Measurements from ENCODE around the gene GPA33. TPM values are rescaled to one million over a fixed set of nuclear protein-coding genes. Genes with fewer than 3 reads are reported as not detected.

Gene GPA33
- total RNA-seq, 4 donors from 2014 or later, result 87.4 to 568 (median 509) TPM

GRCh38 chr1:167054946-167055630 lies 35.1 kb downstream of the GPA33 start:
- no peaks in the 10 kb centered on the region for H3K27me3 ChIP-seq
- H3K9me3 ChIP-seq, result no peaks in the 10 kb centered on the region
- in situ Hi-C loops (cut with MboI; ENCODE audit: low pct_ligation_motif_present in 1 of 4, low pct_unique_long_range_greater_than_20kb in 1 of 4, low sequenced_read_pairs in 3 of 4), result loop anchor here in 3 of 4 donors (10.0 to 25.0 kb wide), 3 partner anchors 130 to 482 kb away; no protein-coding TSS in a partner anchor
- WGBS, 2 donors (ENCODE audit: low coverage in 1 of 2), result 81% methylated on average over 14 of the region's 14 CpGs; no CpG with 5 or more reads in 1 of the 2 donors
- no peak for DNase-seq
- no peak overlapping the region for H3K4me3 ChIP-seq
- intact Hi-C loops (cut with DNase I; ENCODE audit: low total_unique reads), result no loop called here
- TF ChIP-seq POLR2AphosphoS5 (IDR thresholded peaks at IDR 0.05) (no peak), CTCF (IDR thresholded peaks at IDR 0.05) (no peak), POLR2A (IDR thresholded peaks at IDR 0.05) (no peak), EP300 (IDR thresholded peaks at IDR 0.05; ENCODE audit: low read depth) (no peak)
- H3K27ac ChIP-seq, result no peak overlapping the region
- peaks cover 0 to 6% (median 2%) of the 10 kb centered on the region in 4 donors for H3K4me1 ChIP-seq
- H3K36me3 ChIP-seq, result no peaks in the 10 kb centered on the region

GRCh38 chr1:167054531-167054930 lies 35.6 kb downstream of the GPA33 start:
- WGBS, 2 donors (ENCODE audit: low coverage in 1 of 2), result 59% methylated on average over 3 of the region's 3 CpGs; no CpG with 5 or more reads in 1 of the 2 donors
- intact Hi-C loops (cut with DNase I; ENCODE audit: low total_unique reads), result no loop called here
- no peak for TF ChIP-seq CTCF (IDR thresholded peaks at IDR 0.05)
- no peak for TF ChIP-seq EP300 (IDR thresholded peaks at IDR 0.05; ENCODE audit: low read depth)
- no peak for TF ChIP-seq POLR2AphosphoS5 (IDR thresholded peaks at IDR 0.05)
- no peak for TF ChIP-seq POLR2A (IDR thresholded peaks at IDR 0.05)

GRCh38 chr1:167052389-167052788 lies 37.8 kb downstream of the GPA33 start:
- in situ Hi-C loops (cut with MboI; ENCODE audit: low pct_ligation_motif_present in 1 of 4, low pct_unique_long_range_greater_than_20kb in 1 of 4, low sequenced_read_pairs in 3 of 4), result loop anchor here in 3 of 4 donors (10.0 to 25.0 kb wide), 3 partner anchors 128 to 485 kb away; no protein-coding TSS in a partner anchor
- no peak overlapping the region for H3K27ac ChIP-seq
- H3K9me3 ChIP-seq, result no peaks in the 10 kb centered on the region
- no peak overlapping the region for H3K4me3 ChIP-seq
- TF ChIP-seq EP300 (IDR thresholded peaks at IDR 0.05; ENCODE audit: low read depth), result no peak
- TF ChIP-seq CTCF (IDR thresholded peaks at IDR 0.05), result peak in 4 of 5 experiments; percentile 11 to 26 (median 16)
- no peaks in the 10 kb centered on the region for H3K4me1 ChIP-seq
- no peaks in the 10 kb centered on the region for H3K36me3 ChIP-seq
- no peak for DNase-seq
- no peaks in the 10 kb centered on the region for H3K27me3 ChIP-seq
- intact Hi-C loops (cut with DNase I; ENCODE audit: low total_unique reads), result no loop called here
- 84% methylated on average over 8 of the region's 8 CpGs; no CpG with 5 or more reads in 1 of the 2 donors for WGBS, 2 donors (ENCODE audit: low coverage in 1 of 2)

More at GRCh38 chr1:167054531-167054930, 35.6 kb downstream of the GPA33 start:
- no peaks in the 10 kb centered on the region for H3K9me3 ChIP-seq
- H3K36me3 ChIP-seq, result no peaks in the 10 kb centered on the region
- H3K4me3 ChIP-seq, result no peak overlapping the region
- no peak for DNase-seq
- no peaks in the 10 kb centered on the region for H3K27me3 ChIP-seq
- peaks cover 0 to 6% (median 2%) of the 10 kb centered on the region in 4 donors for H3K4me1 ChIP-seq
- H3K27ac ChIP-seq, result no peak overlapping the region
- in situ Hi-C loops (cut with MboI; ENCODE audit: low pct_ligation_motif_present in 1 of 4, low pct_unique_long_range_greater_than_20kb in 1 of 4, low sequenced_read_pairs in 3 of 4), result loop anchor here in 3 of 4 donors (10.0 to 25.0 kb wide), 3 partner anchors 130 to 483 kb away; no protein-coding TSS in a partner anchor

GRCh38 chr1:167051907-167052306 lies 38.3 kb downstream of the GPA33 start:
- intact Hi-C loops (cut with DNase I; ENCODE audit: low total_unique reads), result no loop called here

More at GRCh38 chr1:167051907-167052306, 38.3 kb downstream of the GPA33 start:
- H3K4me3 ChIP-seq, result no peak overlapping the region
- no peak for DNase-seq
- H3K27ac ChIP-seq, result no peak overlapping the region
- no peaks in the 10 kb centered on the region for H3K4me1 ChIP-seq
- H3K9me3 ChIP-seq, result no peaks in the 10 kb centered on the region
- in situ Hi-C loops (cut with MboI; ENCODE audit: low pct_ligation_motif_present in 1 of 4, low pct_unique_long_range_greater_than_20kb in 1 of 4, low sequenced_read_pairs in 3 of 4), result loop anchor here in 3 of 4 donors (10.0 to 25.0 kb wide), 3 partner anchors 127 to 485 kb away; no protein-coding TSS in a partner anchor
- H3K27me3 ChIP-seq, result no peaks in the 10 kb centered on the region
- TF ChIP-seq EP300 (IDR thresholded peaks at IDR 0.05; ENCODE audit: low read depth) (no peak), POLR2AphosphoS5 (IDR thresholded peaks at IDR 0.05) (no peak), POLR2A (IDR thresholded peaks at IDR 0.05) (no peak), CTCF (IDR thresholded peaks at IDR 0.05) (no peak)
- 96 to 100% methylated on average over 5 of the region's 5 CpGs for WGBS, 2 donors (ENCODE audit: low coverage in 1 of 2)
- H3K36me3 ChIP-seq, result no peaks in the 10 kb centered on the region

All from transverse colon (tissue), 4 donors.